HG03565 (cell line): ENCODE measurements around the gene FRMD3.
"Not testable (repeated sequence)": the region's sequence is repeated elsewhere in the genome, so short reads cannot be mapped to it uniquely, and the experiment has no call there.

Source experiments
- ATAC-seq: cut with Tn5 transposase; IDR thresholded peaks from one replicate; pipeline ENCODE4 v1.9.1; 2021; ENCODE audit warnings: mild to moderate bottlenecking, moderate library complexity; ENCODE audit not compliant: unreplicated experiment

FRMD3 gene

GRCh38 chr9:83526211-83526610, 12.0 kb downstream of the FRMD3 start:
- no peak for ATAC-seq

GRCh38 chr9:83523684-83524083, 14.5 kb downstream of the FRMD3 start:
- ATAC-seq = no peak

GRCh38 chr9:83521411-83521810, 16.8 kb downstream of the FRMD3 start:
- ATAC-seq = no peak

GRCh38 chr9:83521011-83521410, 17.2 kb downstream of the FRMD3 start:
- ATAC-seq = no peak

- no peak for ATAC-seq
Observed at GRCh38 chr9:83520292-83520691, 17.9 kb downstream of the FRMD3 start.

- not testable (repeated sequence) for ATAC-seq
Observed at GRCh38 chr9:83517980-83518379, 20.2 kb downstream of the FRMD3 start.

GRCh38 chr9:83514767-83515166, 23.4 kb downstream of the FRMD3 start:
- no peak for ATAC-seq

GRCh38 chr9:83512621-83513020, 25.6 kb downstream of the FRMD3 start:
- no peak for ATAC-seq

GRCh38 chr9:83511051-83511450, 27.1 kb downstream of the FRMD3 start:
- ATAC-seq = peak; percentile 98

GRCh38 chr9:83509402-83509801, 28.8 kb downstream of the FRMD3 start:
- no peak for ATAC-seq

- no peak for ATAC-seq
Observed at GRCh38 chr9:83508067-83508466, 30.1 kb downstream of the FRMD3 start.

- no peak for ATAC-seq
Observed at GRCh38 chr9:83505282-83505681, 32.9 kb downstream of the FRMD3 start.

- no peak for ATAC-seq
Observed at GRCh38 chr9:83503866-83504265, 34.3 kb downstream of the FRMD3 start.

GRCh38 chr9:83501565-83501964, 36.6 kb downstream of the FRMD3 start:
- ATAC-seq = no peak

GRCh38 chr9:83497441-83497840, 40.8 kb downstream of the FRMD3 start:
- no peak for ATAC-seq

- ATAC-seq = no peak
Observed at GRCh38 chr9:83491995-83492394, 46.2 kb downstream of the FRMD3 start.

GRCh38 chr9:83491413-83491812, 46.8 kb downstream of the FRMD3 start:
- ATAC-seq = no peak

GRCh38 chr9:83489961-83490360, 48.2 kb downstream of the FRMD3 start:
- no peak for ATAC-seq

GRCh38 chr9:83484990-83485389, 53.2 kb downstream of the FRMD3 start:
- no peak for ATAC-seq

- ATAC-seq = no peak
Observed at GRCh38 chr9:83483223-83483622, 55.0 kb downstream of the FRMD3 start.

GRCh38 chr9:83479765-83480164, 58.4 kb downstream of the FRMD3 start:
- no peak for ATAC-seq

GRCh38 chr9:83477571-83477970, 60.6 kb downstream of the FRMD3 start:
- no peak for ATAC-seq

GRCh38 chr9:83477120-83477519, 61.1 kb downstream of the FRMD3 start:
- no peak for ATAC-seq

- ATAC-seq = no peak
Observed at GRCh38 chr9:83476513-83476912, 61.7 kb downstream of the FRMD3 start.
